ENCODE data around the gene MPZ. TPM values are rescaled to one million over a fixed set of nuclear protein-coding genes. Genes with fewer than 3 reads are reported as not detected.

Gene MPZ
- total RNA-seq, 1 donor from 2014 or later: 0.45 TPM

DNA sequence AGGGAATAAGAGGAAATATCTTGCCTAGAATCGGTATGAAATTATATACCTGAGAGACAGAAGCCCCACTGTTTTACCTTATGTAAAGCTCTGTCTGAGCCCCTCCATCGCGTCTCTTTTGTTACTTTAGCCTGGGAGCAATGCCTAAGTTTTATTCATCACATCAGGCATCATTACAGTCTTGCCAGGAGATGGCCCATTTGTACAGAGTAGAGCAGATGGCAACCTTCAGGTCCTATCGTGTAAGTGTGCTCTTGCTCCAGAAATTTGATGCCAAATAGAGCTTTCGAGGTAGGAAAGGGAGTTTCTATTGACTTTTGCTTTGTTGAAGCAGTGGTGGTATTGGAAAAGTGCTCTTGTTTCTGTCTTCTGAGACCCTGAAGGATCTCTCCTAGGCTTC, 33.1 kb upstream of the MPZ start:
- H3K4me1 Mint-ChIP-seq (ENCODE audit: low read depth): peaks cover 18% of the 10 kb centered on the region
- no peaks in the 10 kb centered on the region for H3K9me3 Mint-ChIP-seq (ENCODE audit: low read depth)
- H3K27ac Mint-ChIP-seq (ENCODE audit: unreplicated experiment): no peak overlapping the region
- DNase-seq (ENCODE audit: low spot score): no peak
- TF ChIP-seq, protein P1, sequence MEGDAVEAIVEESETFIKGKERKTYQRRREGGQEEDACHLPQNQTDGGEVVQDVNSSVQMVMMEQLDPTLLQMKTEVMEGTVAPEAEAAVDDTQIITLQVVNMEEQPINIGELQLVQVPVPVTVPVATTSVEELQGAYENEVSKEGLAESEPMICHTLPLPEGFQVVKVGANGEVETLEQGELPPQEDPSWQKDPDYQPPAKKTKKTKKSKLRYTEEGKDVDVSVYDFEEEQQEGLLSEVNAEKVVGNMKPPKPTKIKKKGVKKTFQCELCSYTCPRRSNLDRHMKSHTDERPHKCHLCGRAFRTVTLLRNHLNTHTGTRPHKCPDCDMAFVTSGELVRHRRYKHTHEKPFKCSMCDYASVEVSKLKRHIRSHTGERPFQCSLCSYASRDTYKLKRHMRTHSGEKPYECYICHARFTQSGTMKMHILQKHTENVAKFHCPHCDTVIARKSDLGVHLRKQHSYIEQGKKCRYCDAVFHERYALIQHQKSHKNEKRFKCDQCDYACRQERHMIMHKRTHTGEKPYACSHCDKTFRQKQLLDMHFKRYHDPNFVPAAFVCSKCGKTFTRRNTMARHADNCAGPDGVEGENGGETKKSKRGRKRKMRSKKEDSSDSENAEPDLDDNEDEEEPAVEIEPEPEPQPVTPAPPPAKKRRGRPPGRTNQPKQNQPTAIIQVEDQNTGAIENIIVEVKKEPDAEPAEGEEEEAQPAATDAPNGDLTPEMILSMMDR (IDR thresholded peaks at IDR 0.05): no peak
- no peaks in the 10 kb centered on the region for H3K27me3 Mint-ChIP-seq (ENCODE audit: low read depth)
- peaks cover 18% of the 10 kb centered on the region for H3K36me3 Mint-ChIP-seq (ENCODE audit: low read depth)
- H3K4me3 Mint-ChIP-seq (ENCODE audit: unreplicated experiment): no peak overlapping the region

DNA sequence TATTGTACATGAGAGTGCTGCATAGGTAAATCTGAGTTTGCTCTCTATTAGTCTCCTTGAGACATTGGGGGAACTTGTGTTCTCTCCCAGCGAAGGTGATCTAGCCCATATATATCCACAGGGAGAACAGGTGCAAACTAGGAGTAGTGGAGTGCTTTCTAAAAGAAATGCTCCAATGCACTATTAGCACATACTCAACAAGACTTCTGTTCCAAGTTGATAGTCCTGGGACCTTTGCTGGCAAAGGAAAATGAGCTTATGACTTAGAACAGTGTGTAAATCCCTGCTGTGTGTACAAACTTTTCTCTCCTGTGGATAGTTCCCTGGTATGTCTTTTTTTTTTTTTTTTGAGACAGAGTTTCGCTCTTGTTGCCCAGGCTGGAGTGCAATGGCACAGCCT, 32.4 kb upstream of the MPZ start:
- no peak overlapping the region for H3K27ac Mint-ChIP-seq (ENCODE audit: unreplicated experiment)
- DNase-seq (ENCODE audit: low spot score): no peak
- H3K27me3 Mint-ChIP-seq (ENCODE audit: low read depth): no peaks in the 10 kb centered on the region
- H3K4me3 Mint-ChIP-seq (ENCODE audit: unreplicated experiment): no peak overlapping the region
- H3K9me3 Mint-ChIP-seq (ENCODE audit: low read depth): no peaks in the 10 kb centered on the region
- H3K4me1 Mint-ChIP-seq (ENCODE audit: low read depth): peaks cover 22% of the 10 kb centered on the region
- TF ChIP-seq, protein P1 (IDR thresholded peaks at IDR 0.05): no peak
- peaks cover 18% of the 10 kb centered on the region for H3K36me3 Mint-ChIP-seq (ENCODE audit: low read depth)

DNA sequence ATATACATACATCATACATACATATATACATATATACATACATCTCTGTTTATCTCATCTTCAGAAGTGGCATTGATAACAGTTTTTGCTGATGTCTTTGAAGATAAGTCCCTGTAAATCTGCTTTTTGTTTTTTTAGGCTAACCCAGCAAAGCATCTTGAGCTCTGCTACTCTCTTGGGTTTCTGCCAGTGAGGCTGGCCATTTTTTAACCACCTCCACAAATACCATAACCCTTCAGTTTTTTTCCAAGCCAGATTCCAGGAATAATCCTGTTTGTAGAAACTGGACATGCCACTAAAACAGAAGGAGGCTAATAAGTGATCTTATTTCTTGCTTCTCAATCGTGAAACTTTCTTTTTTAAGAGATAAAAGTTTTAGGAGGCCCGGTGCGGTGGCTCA, 26.0 kb upstream of the MPZ start:
- Mint-ChIP-seq H3K9me3 (ENCODE audit: low read depth) (no peaks in the 10 kb centered on the region), H3K36me3 (ENCODE audit: low read depth) (peaks cover 28% of the 10 kb centered on the region), H3K27ac (ENCODE audit: unreplicated experiment) (peak overlapping the region; percentile 59), H3K27me3 (ENCODE audit: low read depth) (no peaks in the 10 kb centered on the region), H3K4me3 (ENCODE audit: unreplicated experiment) (no peak overlapping the region), H3K4me1 (ENCODE audit: low read depth) (peaks cover 29% of the 10 kb centered on the region)
- DNase-seq (ENCODE audit: low spot score): no peak
- TF ChIP-seq, protein P1 (IDR thresholded peaks at IDR 0.05): no peak

DNA sequence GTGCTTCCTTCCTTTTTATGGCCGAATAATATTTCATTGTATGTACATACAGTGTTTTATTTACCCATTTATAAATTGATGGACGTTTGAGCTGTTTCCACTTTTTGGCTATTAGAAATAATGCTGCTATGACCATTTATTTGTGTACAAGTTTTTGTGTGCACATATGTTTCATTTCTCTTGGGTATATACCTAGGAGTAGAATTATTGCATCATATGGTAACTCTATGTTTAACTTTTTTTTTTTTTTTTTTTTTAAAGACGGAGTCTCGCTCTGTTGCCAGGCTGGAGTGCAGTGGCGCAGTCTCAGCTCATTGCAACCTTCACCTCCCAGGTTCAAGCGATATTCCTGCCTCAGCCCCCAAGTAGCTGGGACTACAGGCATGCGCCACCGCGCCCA, 23.4 kb upstream of the MPZ start:
- TF ChIP-seq, protein P1 (IDR thresholded peaks at IDR 0.05): no peak
- no peak overlapping the region for H3K4me3 Mint-ChIP-seq (ENCODE audit: unreplicated experiment)
- no peak overlapping the region for H3K27ac Mint-ChIP-seq (ENCODE audit: unreplicated experiment)
- no peaks in the 10 kb centered on the region for H3K27me3 Mint-ChIP-seq (ENCODE audit: low read depth)
- no peak for DNase-seq (ENCODE audit: low spot score)
- H3K9me3 Mint-ChIP-seq (ENCODE audit: low read depth): no peaks in the 10 kb centered on the region
- H3K4me1 Mint-ChIP-seq (ENCODE audit: low read depth): peaks cover 30% of the 10 kb centered on the region
- H3K36me3 Mint-ChIP-seq (ENCODE audit: low read depth): peaks cover 24% of the 10 kb centered on the region

DNA sequence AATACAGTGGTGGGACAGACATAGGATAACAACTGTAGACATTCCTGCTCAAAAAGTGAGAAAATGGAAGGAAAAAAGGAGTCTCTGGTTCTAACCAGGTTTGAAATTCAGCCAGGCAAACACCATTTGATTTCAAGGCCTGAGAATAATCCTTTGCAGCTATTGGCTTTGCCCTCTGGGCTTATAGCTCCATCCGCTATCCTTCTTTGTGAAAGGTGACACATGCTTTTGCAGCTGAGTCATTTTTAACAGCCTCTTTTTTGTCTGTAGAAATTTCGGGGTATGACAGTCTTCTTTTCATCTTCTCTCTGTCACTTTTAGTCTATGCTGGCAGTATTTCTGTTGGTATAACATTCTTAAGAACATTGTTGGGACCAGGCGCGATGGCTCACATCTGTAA, 20.6 kb upstream of the MPZ start:
- Mint-ChIP-seq H3K4me3 (ENCODE audit: unreplicated experiment) (no peak overlapping the region), H3K9me3 (ENCODE audit: low read depth) (no peaks in the 10 kb centered on the region), H3K4me1 (ENCODE audit: low read depth) (peaks cover 7% of the 10 kb centered on the region), H3K36me3 (ENCODE audit: low read depth) (peaks cover 27% of the 10 kb centered on the region), H3K27ac (ENCODE audit: unreplicated experiment) (no peak overlapping the region), H3K27me3 (ENCODE audit: low read depth) (no peaks in the 10 kb centered on the region)
- DNase-seq (ENCODE audit: low spot score): no peak
- TF ChIP-seq, protein P1 (IDR thresholded peaks at IDR 0.05): no peak
